Activated naive CD4-positive, alpha-beta T cell treated with Interleukin-2 at 50 U/mL for 16 hours (primary cell): ENCODE results near the gene NKX2-3.

Experiments used
- DNase-seq: peaks from one replicate; pipeline ENCODE4 v3.0.0-alpha.2; 2020

NKX2-3 gene

GRCh38 chr10:99526861-99527504, 5.8 kb upstream of the NKX2-3 start:
- DNase-seq, result no peak

- DNase-seq, result no peak
Measured at GRCh38 chr10:99527526-99528493, 4.9 kb upstream of the NKX2-3 start.

- no peak for DNase-seq
Measured at GRCh38 chr10:99528494-99529441, 4.0 kb upstream of the NKX2-3 start.

- no peak for DNase-seq
Measured at GRCh38 chr10:99529591-99530107, 3.1 kb upstream of the NKX2-3 start.

GRCh38 chr10:99530108-99531025, 2.4 kb upstream of the NKX2-3 start:
- DNase-seq, result no peak

GRCh38 chr10:99531026-99531695, 1.6 kb upstream of the NKX2-3 start:
- no peak for DNase-seq

- no peak for DNase-seq
Measured at GRCh38 chr10:99531696-99532593, 797 bp upstream of the NKX2-3 start.

GRCh38 chr10:99533496-99534449, 1.0 kb downstream of the NKX2-3 start:
- DNase-seq, result no peak

GRCh38 chr10:99534450-99534938, 1.8 kb downstream of the NKX2-3 start:
- no peak for DNase-seq

GRCh38 chr10:99534939-99535763, 2.4 kb downstream of the NKX2-3 start:
- DNase-seq, result no peak

- no peak for DNase-seq
Measured at GRCh38 chr10:99535764-99536337, 3.1 kb downstream of the NKX2-3 start.

GRCh38 chr10:99536338-99537085, 3.8 kb downstream of the NKX2-3 start:
- no peak for DNase-seq

GRCh38 chr10:99537086-99537988, 4.6 kb downstream of the NKX2-3 start:
- DNase-seq, result no peak

GRCh38 chr10:99537989-99538917, 5.5 kb downstream of the NKX2-3 start:
- DNase-seq, result no peak
